Heart right ventricle (tissue), 16 donors: ENCODE data around the gene PGBD2. TPM values are rescaled to one million over a fixed set of nuclear protein-coding genes. Genes with fewer than 3 reads are reported as not detected.

ENCODE experiments used
- ATAC-seq, 8 donors: fragments of 200-7000 bp; cut with Tn5 transposase; one replicate each; pipeline ENCODE4 v1.9.1; 2020; ENCODE audit warnings: mild to moderate bottlenecking in 8 of 8, moderate library complexity in 8 of 8, moderate number of reproducible peaks in 1 of 8
- DNase-seq, 2 donors: peaks; one replicate each; pipeline ENCODE4 v3.0.0-alpha.2; 2020
- H3K27ac ChIP-seq, 10 donors: fragments of 200-600 bp; sonication (generic) in 2 of 10; one replicate each; pipeline versions ENCODE4 v1.5.0 to v1.8.0; 2020 to 2022; ENCODE audit warnings: mild to moderate bottlenecking in 3 of 10
- H3K27me3 ChIP-seq, 7 donors: fragments of 200-600 bp; one replicate each; pipeline ENCODE4 v1.8.0; 2021 to 2022; ENCODE audit warnings: mild to moderate bottlenecking in 2 of 7
- H3K36me3 ChIP-seq, 9 donors: fragments of 200-600 bp; sonication (generic) in 1 of 9; one replicate each; pipeline versions ENCODE4 v1.5.0 to v1.8.0; 2020 to 2022; ENCODE audit warnings: mild to moderate bottlenecking in 2 of 9
- H3K4me1 ChIP-seq, 9 donors: fragments of 200-600 bp; sonication (generic) in 1 of 9; one replicate each; pipeline versions ENCODE4 v1.5.0 to v1.8.0; 2020 to 2022; ENCODE audit warnings: mild to moderate bottlenecking in 4 of 9
- H3K4me3 ChIP-seq, 10 donors: fragments of 200-600 bp; sonication (generic) in 2 of 10; one replicate each; pipeline versions ENCODE4 v1.5.0 to v1.8.0; 2020 to 2022; ENCODE audit warnings: mild to moderate bottlenecking in 7 of 10, moderate library complexity in 2 of 10
- H3K9me3 ChIP-seq, 11 donors: fragments of 200-600 bp in 10 of 11; sonication (generic) in 2 of 11; one replicate each; pipeline versions ENCODE4 v1.5.0 to v1.8.0; 2013 to 2022; ENCODE audit warnings: mild to moderate bottlenecking in 2 of 11, control low read depth in 1 of 11, moderate library complexity in 1 of 11
- CTCF ChIP-seq, 9 donors: fragments of 200-600 bp; sonication (generic) in 2 of 9; IDR thresholded peaks; one replicate each; pipeline versions ENCODE4 v1.5.0 to v1.8.0; 2021 to 2022; ENCODE audit warnings: antibody characterized with exemption in 9 of 9, mild to moderate bottlenecking in 5 of 9, moderate library complexity in 1 of 9
- WGBS, 2 donors: extraction: QIAGEN DNeasy Blood & Tissue Kit; methylation state at CpG; one replicate each; pipeline ENCODE4 v1.1.7; 2013; ENCODE audit warnings: inconsistent platforms in 1 of 2; 5-methylcytosine and 5-hydroxymethylcytosine counted together
- intact Hi-C, 10 donors: fragments of 100-400 bp; cut with DNase I; formaldehyde crosslinking; loops; one replicate each; pipeline versions ENCODE4 v1.11.1 to v1.14.2; 2022
- polyA plus RNA-seq, 2 donors: library from polyadenylated mRNA; stranded (reverse); fragments of 200-250 nt; gene quantifications; one replicate each; pipeline ENCODE4 v1.2.3, GENCODE V29; 2013
- total RNA-seq, 10 donors: library from RNA; stranded (reverse); fragmentation: NEBNext Ultra II Directional in 3 of 10; extraction: Animal tissue kit (Norgen Biotek cat#: 25700) in 3 of 10; gene quantifications; one replicate each; pipeline versions ENCODE4 v1.2.1 to v1.2.4, GENCODE V29; 2021 to 2023
- donor health status: Arrhythmogenic right ventricular cardiomyopathy.
- donor health status: ischemic (EF 13 %, LVEDD 7.1; RV severe dilation, severe dysfunction).
- donor health status: healthy with polysubstance abuse.
- donor health status: DM: no; HTN: yes; CAD: no.
- donor health status: DM: no; HTN: no; CAD: no.
- donor health status: ischemic (EF 25% LVEDD 6.9; RV normal size, moderate dysfunction).
- donor health status: ischemic (EF 25% LVEDD 5.7; RV mildly dilated, moderate dysfunction).
- donor health status: healthy.
- donor health status: DM: yes; HTN: yes; CAD: no.
- donor health status: Ischemic cardiomyopathy.
- donor health status: ischemic (EF 35%, LVEDD 5.7; RV mildly dilated, moderate dysfunction).
- donor health status: nonischemic (EF 11% LVEDD 7.7; RV severe dilation, severe dysfunction).
- donor health status: DM: yes; HTN: yes; CAD: no.
- donor health status: PGD.
- donor health status: ischemic (EF 29% LVEDD 5.4; RV normal size, mild dysfunction).
- donor health status: nonischemic (EF 23%, LVEDD 6.1; RV moderate dilation, normal function).

The PGBD2 gene
- total and polyA plus RNA-seq, 12 donors = 1.3 to 3.4 (median 2.2) TPM

- peak overlapping the region; percentile 34 to 81 (median 70) for H3K4me3 ChIP-seq
- peaks cover 0 to 12% (median 3%) of the 10 kb centered on the region in 9 donors for H3K4me1 ChIP-seq
- H3K27ac ChIP-seq = peak overlapping the region; percentile 74 to 98 (median 93)
- no peaks in the 10 kb centered on the region for H3K36me3 ChIP-seq
- TF ChIP-seq CTCF (IDR thresholded peaks at IDR 0.05) = no peak
- ATAC-seq (peak; percentile 46 to 80 (median 72)), DNase-seq (peak; percentile 37 to 55)
- H3K27me3 ChIP-seq = no peaks in the 10 kb centered on the region
- intact Hi-C loops = loop anchor here in 1 of 10 donors (1.0 to 2.0 kb wide), 2 partner anchors 34 to 47 kb away; partner anchors contain the start of gene PGBD2
- peaks cover 0 to 6% (median 0%) of the 10 kb centered on the region in 11 donors for H3K9me3 ChIP-seq
- WGBS, 2 donors = 1 to 2% methylated on average over 30 to 31 of the region's 31 CpGs
These were observed 33.2 kb upstream of the PGBD2 start for GRCh38 chr1:248872752-248873408.

- Histone ChIP-seq H3K4me1 (peaks cover 0 to 12% (median 3%) of the 10 kb centered on the region in 9 donors), H3K36me3 (no peaks in the 10 kb centered on the region), H3K4me3 (peak overlapping the region; percentile 34 to 81 (median 70)), H3K27ac (peak overlapping the region; percentile 74 to 98 (median 93)), H3K27me3 (no peaks in the 10 kb centered on the region), H3K9me3 (peaks cover 0 to 4% (median 0%) of the 10 kb centered on the region in 11 donors)
- DNase-seq (peak; percentile 91 to 95), ATAC-seq (peak; percentile 93 to 97 (median 96))
- intact Hi-C loops = loop anchor here in 1 of 10 donors (1.0 to 2.0 kb wide), 2 partner anchors 33 to 47 kb away; partner anchors contain the start of gene PGBD2
- 0 to 1% methylated on average over 41 of the region's 41 CpGs for WGBS, 2 donors
- TF ChIP-seq CTCF (IDR thresholded peaks at IDR 0.05) = no peak
These were observed 32.5 kb upstream of the PGBD2 start for GRCh38 chr1:248873409-248873992.

- WGBS, 2 donors = 1 to 3% methylated on average over 23 of the region's 23 CpGs
- DNase-seq = peak; percentile 68 to 73
These were observed 32.0 kb upstream of the PGBD2 start for GRCh38 chr1:248873993-248874533.

More at GRCh38 chr1:248873993-248874533, 32.0 kb upstream of the PGBD2 start:
- Histone ChIP-seq H3K27me3 (no peaks in the 10 kb centered on the region), H3K36me3 (no peaks in the 10 kb centered on the region), H3K4me3 (peak overlapping the region; percentile 34 to 81 (median 70)), H3K27ac (peak overlapping the region in 9 of 10 donors; percentile 91 to 98 (median 93)), H3K4me1 (peaks cover 0 to 12% (median 3%) of the 10 kb centered on the region in 9 donors), H3K9me3 (no peaks in the 10 kb centered on the region)
- TF ChIP-seq CTCF (IDR thresholded peaks at IDR 0.05) = peak in 1 of 9 donors; percentile 7
- peak; percentile 79 to 90 (median 84) for ATAC-seq
- intact Hi-C loops = loop anchor here in 2 of 10 donors (1.0 to 2.0 kb wide), 2 partner anchors 33 to 48 kb away; partner anchors contain the start of gene PGBD2 (in 2 of the 2)
